Spleen (tissue), 11 donors: ENCODE results near the gene GAREM1. TPM values are rescaled to one million over a fixed set of nuclear protein-coding genes. Genes with fewer than 3 reads are reported as not detected.

Source experiments
- DNase-seq: peaks from one replicate; pipeline ENCODE4 v3.0.0-alpha.2; 2020
- H3K27ac ChIP-seq, 8 donors: fragments of 200-600 bp; sonication (generic) in 7 of 8; 1 replicate in 4 of 8; 2 replicates in 4 of 8; pipeline versions ENCODE4 v1.5.0 to v1.8.0; 2016 to 2021; ENCODE audit warnings: inconsistent platforms in 4 of 8, mild to moderate bottlenecking in 4 of 8, moderate library complexity in 1 of 8
- H3K27me3 ChIP-seq, 7 donors: fragments of 200-600 bp; sonication (generic) in 6 of 7; replicated peaks in 1 of 7; 1 replicate in 4 of 7; 2 replicates in 3 of 7; pipeline versions ENCODE4 v1.5.0 to v1.8.0; 2016 to 2021; ENCODE audit warnings: inconsistent platforms in 3 of 7, mild to moderate bottlenecking in 1 of 7
- H3K36me3 ChIP-seq, 6 donors: fragments of 200-600 bp; sonication (generic) in 5 of 6; 1 replicate in 4 of 6; 2 replicates in 2 of 6; pipeline versions ENCODE4 v1.5.0 to v1.8.0; 2016 to 2021; ENCODE audit warnings: inconsistent platforms in 2 of 6
- H3K4me1 ChIP-seq, 6 donors: fragments of 200-600 bp; sonication (generic) in 5 of 6; 1 replicate in 3 of 6; 2 replicates in 3 of 6; pipeline versions ENCODE4 v1.5.0 to v1.8.0; 2016 to 2021; ENCODE audit warnings: inconsistent platforms in 3 of 6
- H3K4me3 ChIP-seq, 8 donors: fragments of 200-600 bp; sonication (generic) in 7 of 8; 1 replicate in 4 of 8; 2 replicates in 4 of 8; pipeline versions ENCODE4 v1.5.0 to v1.8.0; 2016 to 2021; ENCODE audit warnings: inconsistent platforms in 4 of 8, mild to moderate bottlenecking in 4 of 8, moderate library complexity in 2 of 8
- H3K9me3 ChIP-seq, 8 donors: fragments of 200-600 bp; sonication (generic) in 7 of 8; 1 replicate in 4 of 8; 2 replicates in 4 of 8; pipeline versions ENCODE4 v1.5.0 to v1.8.0; 2016 to 2021; ENCODE audit warnings: inconsistent platforms in 4 of 8
- CTCF ChIP-seq, 11 experiments: fragments of 200-600 bp in 7 of 11; fragments of 450-650 bp in 4 of 11; sonication (generic) in 4 of 11; IDR thresholded peaks in 8 of 11; conservative IDR thresholded peaks in 3 of 11; 1 replicate in 7 of 11; 2 replicates in 4 of 11; pipeline versions ENCODE4 v1.4.0 to v1.8.0; 2016 to 2021; ENCODE audit warnings: antibody characterized with exemption in 11 of 11, inconsistent platforms in 4 of 11, mild to moderate bottlenecking in 1 of 11
- POLR2A ChIP-seq, 3 donors: fragments of 450-650 bp; IDR thresholded peaks; one replicate each; pipeline ENCODE4 v1.5.1; 2017; ENCODE audit warnings: antibody characterized with exemption in 3 of 3, mild to moderate bottlenecking in 1 of 3
- POLR2AphosphoS5 ChIP-seq, 3 donors: sonication (generic); formaldehyde crosslinking; IDR thresholded peaks; one replicate each; pipeline ENCODE4 v1.5.1; 2017; ENCODE audit warnings: antibody characterized with exemption in 3 of 3
- WGBS, 5 donors: extraction: QIAGEN DNeasy Blood & Tissue Kit in 3 of 5; methylation state at CpG; one replicate each; pipeline versions ENCODE4 v1.1.5 to v1.1.7; 2013 to 2018; 5-methylcytosine and 5-hydroxymethylcytosine counted together
- intact Hi-C: fragments of 100-400 bp; cut with DNase I; formaldehyde crosslinking; loops from one replicate; pipeline ENCODE4 v1.15.0; 2023; ENCODE audit warnings: low total_unique reads
- polyA plus RNA-seq, 3 donors: library from polyadenylated mRNA; stranded (reverse); fragments of 200-250 nt; gene quantifications; one replicate each; pipeline ENCODE4 v1.2.1, GENCODE V29; 2013
- total RNA-seq, 7 donors: library from RNA; depleted of rRNA in 3 of 7; stranded (reverse); fragments of >200 nt in 3 of 7; fragmentation: NEBNext Ultra II Directional in 4 of 7; extraction: Animal tissue kit (Norgen Biotek cat#: 25700) in 4 of 7; gene quantifications; one replicate each; pipeline versions ENCODE4 v1.1.0 to v1.2.1, GENCODE V29; 2016 to 2021
- donor health status: healthy with polysubstance abuse.
- donor health status: DM: no; HTN: no; CAD: no; lungs with moderate emphysema.
- donor health status: DM: no; HTN: no; CAD: no.
- donor health status: Bipolar disorder and iron deficiency.
- donor health status: healthy.
- donor health status: DM: no; HTN: no; CAD: no.
- donor health status: DM: yes; HTN: yes; CAD: no.

GAREM1 gene
- total and polyA plus RNA-seq, 10 donors: 0.20 to 8.2 (median 3.5) TPM

DNA sequence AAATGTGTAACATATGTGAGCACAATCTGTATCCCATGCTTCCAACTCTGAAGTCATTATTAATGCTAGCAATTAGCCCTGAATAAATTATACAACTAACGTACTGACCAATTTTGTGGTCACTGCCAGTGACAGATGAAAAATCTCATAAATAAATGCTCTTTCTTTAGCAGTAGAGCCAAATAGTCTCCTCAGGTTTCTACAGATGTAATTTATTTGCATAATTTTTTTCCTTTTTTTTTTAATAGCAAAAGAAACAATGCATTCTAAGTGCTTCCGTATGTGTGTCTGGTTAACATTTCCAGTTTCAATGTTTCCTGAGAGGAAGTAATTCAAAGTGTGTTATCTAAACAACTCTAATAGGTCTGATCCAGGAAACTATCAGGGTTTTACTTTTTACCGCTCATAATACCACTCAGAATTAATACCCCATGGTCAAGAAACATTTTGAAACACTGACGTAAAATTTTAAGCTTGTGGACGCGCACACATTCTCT lies 172.5 kb downstream of the GAREM1 start:
- no peak overlapping the region for H3K27ac ChIP-seq
- H3K27me3 ChIP-seq: peaks cover 0 to 78% (median 12%) of the 10 kb centered on the region in 7 donors
- H3K9me3 ChIP-seq: no peaks in the 10 kb centered on the region
- H3K4me1 ChIP-seq: peaks cover 0 to 15% (median 3%) of the 10 kb centered on the region in 6 donors
- TF ChIP-seq POLR2A (IDR thresholded peaks at IDR 0.05) (no peak), POLR2AphosphoS5 (IDR thresholded peaks at IDR 0.05) (no peak), CTCF (IDR thresholded peaks at IDR 0.05 in 8 of 11, conservative IDR thresholded peaks at IDR 0.05 in 3 of 11) (no peak)
- no peak for DNase-seq
- no peak overlapping the region for H3K4me3 ChIP-seq
- H3K36me3 ChIP-seq: no peaks in the 10 kb centered on the region
- WGBS, 5 donors: 32 to 44% (median 39%) methylated on average over 6 of the region's 6 CpGs
- intact Hi-C loops: no loop called here

DNA sequence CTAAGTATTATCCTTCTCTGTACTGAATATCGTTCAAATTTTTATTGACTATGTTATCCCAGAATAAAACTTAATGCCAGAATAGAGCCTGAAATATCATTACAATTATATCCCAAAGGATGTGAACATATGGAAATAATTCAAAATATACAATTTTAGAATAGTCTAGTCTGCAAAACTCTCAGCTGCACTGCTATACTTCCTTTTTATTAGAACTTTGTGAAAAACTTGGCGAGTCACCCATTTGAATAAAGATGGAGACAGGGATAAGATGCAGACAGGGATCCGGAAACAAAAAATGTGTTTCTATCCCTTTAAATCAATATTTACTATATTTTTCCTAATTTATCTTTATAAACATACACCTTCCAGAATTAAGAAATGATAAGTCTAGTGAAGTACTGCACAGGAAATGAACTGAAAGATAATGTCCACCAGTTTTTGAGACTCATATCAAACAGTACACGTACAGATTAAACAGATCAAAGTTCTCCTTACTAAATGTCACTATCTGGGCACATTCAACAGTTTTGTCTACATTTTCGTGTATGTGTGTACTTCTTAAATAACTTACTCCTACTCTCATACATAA lies 173.0 kb downstream of the GAREM1 start:
- peaks cover 0 to 81% (median 12%) of the 10 kb centered on the region in 7 donors for H3K27me3 ChIP-seq
- WGBS, 5 donors: 57 to 67% (median 61%) methylated on average over 5 of the region's 5 CpGs
- peaks cover 0 to 15% (median 3%) of the 10 kb centered on the region in 6 donors for H3K4me1 ChIP-seq
- TF ChIP-seq CTCF (IDR thresholded peaks at IDR 0.05 in 8 of 11, conservative IDR thresholded peaks at IDR 0.05 in 3 of 11): no peak
- DNase-seq: no peak
- H3K9me3 ChIP-seq: no peaks in the 10 kb centered on the region
- intact Hi-C loops: no loop called here
- H3K4me3 ChIP-seq: no peak overlapping the region
- H3K27ac ChIP-seq: no peak overlapping the region
- no peaks in the 10 kb centered on the region for H3K36me3 ChIP-seq

- no peak for DNase-seq
- no peak for TF ChIP-seq POLR2A (IDR thresholded peaks at IDR 0.05)
- TF ChIP-seq CTCF (IDR thresholded peaks at IDR 0.05 in 8 of 11, conservative IDR thresholded peaks at IDR 0.05 in 3 of 11): no peak
- no peak for TF ChIP-seq POLR2AphosphoS5 (IDR thresholded peaks at IDR 0.05)
- Histone ChIP-seq H3K4me3 (no peak overlapping the region), H3K36me3 (no peaks in the 10 kb centered on the region), H3K27ac (no peak overlapping the region), H3K9me3 (no peaks in the 10 kb centered on the region), H3K27me3 (peaks cover 0 to 81% (median 12%) of the 10 kb centered on the region in 7 donors), H3K4me1 (peaks cover 0 to 11% (median 3%) of the 10 kb centered on the region in 6 donors)
- intact Hi-C loops: no loop called here
- WGBS, 5 donors: 84 to 88% (median 86%) methylated on average over 2 of the region's 2 CpGs
Observed at GRCh38 chr18:32296851-32297250, 173.8 kb downstream of the GAREM1 start.

DNA sequence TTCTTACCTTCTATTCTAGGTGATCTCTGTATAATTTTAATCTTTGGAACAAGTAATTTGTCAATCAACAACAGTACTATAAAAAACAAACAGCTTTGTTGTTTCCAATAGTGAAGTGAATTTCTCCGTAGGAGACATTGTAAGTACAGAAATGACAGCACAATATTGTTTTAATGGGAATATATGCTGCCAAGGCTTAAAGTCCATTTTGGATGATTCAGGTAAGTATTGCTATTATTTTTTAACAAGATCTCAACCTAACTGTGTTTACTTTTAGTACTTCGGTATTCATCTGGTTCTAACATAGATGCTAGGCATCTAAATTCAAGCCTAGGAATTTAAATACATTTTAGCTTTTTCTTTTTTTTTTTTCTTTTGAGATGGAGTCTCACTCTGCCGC lies 175.1 kb downstream of the GAREM1 start:
- 88 to 93% (median 91%) methylated on average over 3 of the region's 3 CpGs for WGBS, 5 donors
- no peaks in the 10 kb centered on the region for H3K36me3 ChIP-seq
- DNase-seq: no peak
- peaks cover 0 to 80% (median 12%) of the 10 kb centered on the region in 7 donors for H3K27me3 ChIP-seq
- H3K4me1 ChIP-seq: peaks cover 0 to 7% (median 3%) of the 10 kb centered on the region in 6 donors
- peaks cover 0 to 4% (median 0%) of the 10 kb centered on the region in 8 donors for H3K9me3 ChIP-seq
- no peak overlapping the region for H3K27ac ChIP-seq
- H3K4me3 ChIP-seq: no peak overlapping the region
- intact Hi-C loops: no loop called here
- TF ChIP-seq CTCF (IDR thresholded peaks at IDR 0.05 in 8 of 11, conservative IDR thresholded peaks at IDR 0.05 in 3 of 11) (no peak), POLR2AphosphoS5 (IDR thresholded peaks at IDR 0.05) (no peak), POLR2A (IDR thresholded peaks at IDR 0.05) (no peak)
